CD4-positive, alpha-beta T cell treated with Interleukin-21 for 1 hour (primary cell): ENCODE results near the gene TNFRSF1B.

ENCODE experiments used
- DNase-seq: peaks from one replicate; pipeline ENCODE4 v3.0.0-alpha.2; 2020

TNFRSF1B gene

DNA sequence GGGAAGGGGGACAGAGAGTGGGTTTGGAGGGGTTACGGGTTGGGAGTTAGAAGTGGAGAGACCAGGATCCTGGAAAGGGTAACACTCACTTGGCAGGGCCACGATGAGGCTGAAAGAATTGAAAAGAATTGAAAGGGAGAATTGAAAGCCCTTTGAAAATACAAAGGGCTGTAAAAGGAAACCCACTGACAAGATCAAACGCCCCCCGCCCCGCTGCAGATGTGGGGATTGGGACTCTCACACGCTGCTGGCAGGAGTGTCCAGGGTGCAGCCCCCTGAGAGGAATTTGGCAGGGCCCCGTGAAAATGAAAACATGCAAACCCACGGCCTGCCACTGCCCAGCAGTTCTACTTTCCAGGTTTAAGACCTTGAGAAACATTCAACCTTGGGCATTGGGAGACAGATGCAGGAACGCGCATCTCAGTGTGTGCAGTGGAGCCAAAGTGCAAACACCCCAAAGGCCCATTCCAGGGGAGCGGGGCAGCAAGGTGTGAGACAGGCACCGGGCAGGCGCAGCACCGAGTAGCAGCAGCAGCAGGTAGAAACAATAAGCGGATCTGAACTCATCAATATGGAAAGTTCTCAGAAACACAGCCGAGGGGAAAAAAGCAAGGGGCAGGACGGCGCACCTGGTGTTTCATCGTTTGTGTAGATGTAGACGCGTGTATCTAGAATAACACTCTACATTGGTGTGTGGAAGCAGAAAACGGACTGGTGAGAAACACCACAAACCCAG, 8.3 kb upstream of the TNFRSF1B start:
- DNase-seq: no peak

DNA sequence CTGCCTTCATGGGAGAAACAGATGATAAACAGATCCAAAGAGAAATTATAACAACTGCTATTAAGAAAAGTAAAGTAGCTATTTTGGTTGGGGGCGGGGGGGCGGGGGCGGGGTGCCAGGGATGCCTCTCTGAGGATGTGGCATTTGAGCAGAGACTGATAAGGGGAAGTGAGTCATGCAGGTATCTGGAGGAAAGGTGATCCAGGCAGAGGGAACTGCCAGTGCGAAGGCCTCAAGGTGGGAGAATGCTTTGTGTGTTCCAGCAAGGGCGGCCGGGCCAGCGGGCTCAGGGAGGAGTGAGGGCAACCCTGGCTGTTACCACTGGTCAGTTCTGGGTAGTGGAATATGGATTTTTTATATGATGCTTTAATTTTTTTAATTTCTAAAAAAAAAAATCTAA, 7.0 kb upstream of the TNFRSF1B start:
- DNase-seq: peak; percentile 66

DNA sequence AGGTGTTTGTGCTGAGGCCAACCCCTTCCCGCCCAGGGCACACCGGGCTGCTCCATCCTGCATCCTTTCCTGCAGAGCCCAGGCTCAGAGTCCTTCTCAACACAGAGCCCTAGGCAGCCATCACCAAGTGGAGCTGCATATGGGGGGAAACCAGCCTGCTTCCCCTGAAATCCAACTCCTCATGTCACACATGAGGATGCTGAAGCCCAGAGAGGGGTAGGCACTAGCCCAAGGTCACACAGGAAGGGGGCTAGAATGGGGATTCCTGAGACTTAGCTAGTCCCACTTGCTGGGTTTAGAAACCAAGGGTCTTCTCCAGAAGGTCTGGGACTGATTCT, 5.5 kb upstream of the TNFRSF1B start:
- DNase-seq: no peak

DNA sequence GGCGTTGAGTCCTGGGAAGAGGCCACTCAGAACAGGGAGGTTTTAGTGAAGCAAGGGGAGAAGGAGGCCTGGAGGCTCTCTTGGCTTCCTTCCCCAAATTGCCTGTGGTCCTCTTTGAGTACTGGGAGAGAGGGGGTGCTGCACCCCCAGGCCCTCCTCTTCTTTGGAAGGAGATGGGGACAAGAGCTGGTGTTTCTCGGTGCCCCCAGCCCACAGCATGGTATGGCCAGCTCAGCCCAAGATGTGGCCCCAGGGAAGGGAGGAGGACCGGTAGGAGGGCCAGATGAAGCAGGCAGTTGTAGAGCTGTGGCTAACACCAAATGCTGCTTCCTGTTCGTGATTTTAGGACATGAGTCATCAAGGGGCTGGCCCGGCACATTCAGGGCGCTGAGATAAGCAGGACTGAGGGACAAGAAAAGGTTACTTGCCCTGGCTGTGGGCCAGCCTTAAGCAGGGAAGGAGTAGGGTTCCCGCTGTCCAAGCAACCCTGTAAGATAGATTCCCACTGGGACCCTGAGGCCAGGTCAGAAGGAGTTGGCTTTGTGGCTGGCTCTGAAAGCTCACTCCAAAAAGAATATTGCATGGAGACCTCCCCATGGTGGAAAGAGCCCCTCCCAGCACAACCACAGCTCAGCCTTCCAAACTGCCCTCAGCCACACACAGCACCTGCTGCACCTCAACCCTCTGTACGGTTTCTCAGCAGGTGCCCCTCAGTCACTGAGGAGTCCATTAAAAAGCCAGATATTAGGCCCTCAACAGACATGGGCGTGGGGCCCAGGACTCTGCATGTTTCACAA, 4.9 kb upstream of the TNFRSF1B start:
- peak; percentile 83 for DNase-seq

DNA sequence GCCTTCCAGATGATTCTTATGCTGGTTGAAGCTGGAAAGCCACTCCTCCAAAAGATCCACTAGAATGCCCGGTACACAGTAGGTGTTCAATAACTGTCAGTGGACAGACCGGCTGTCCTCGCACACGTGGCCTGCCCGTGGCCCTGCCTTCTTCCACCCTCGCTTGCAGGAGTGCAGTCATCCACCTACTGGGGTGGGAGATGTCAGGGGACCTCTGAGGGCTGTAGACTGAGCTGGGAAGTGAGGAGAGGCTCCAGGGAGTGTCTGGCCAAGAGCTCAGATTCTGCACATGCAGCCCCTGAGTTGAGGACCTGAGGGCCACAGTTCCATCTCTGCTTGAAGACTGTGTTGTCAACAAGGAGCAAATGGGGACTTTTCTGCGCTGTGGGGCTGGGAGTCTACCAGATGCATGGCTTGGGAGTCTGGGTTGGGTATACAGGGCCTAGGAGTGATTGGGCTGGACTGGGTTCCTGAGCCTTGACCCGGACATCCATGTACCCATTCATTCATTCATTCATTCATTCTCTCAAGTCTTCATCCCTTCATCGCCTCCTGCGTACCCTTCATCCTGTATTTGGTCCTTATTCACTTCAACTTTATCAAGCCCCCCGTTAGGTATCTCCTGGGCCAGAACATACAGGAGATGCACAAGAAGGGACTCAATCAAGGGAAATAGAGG, 4.2 kb upstream of the TNFRSF1B start:
- DNase-seq: no peak

DNA sequence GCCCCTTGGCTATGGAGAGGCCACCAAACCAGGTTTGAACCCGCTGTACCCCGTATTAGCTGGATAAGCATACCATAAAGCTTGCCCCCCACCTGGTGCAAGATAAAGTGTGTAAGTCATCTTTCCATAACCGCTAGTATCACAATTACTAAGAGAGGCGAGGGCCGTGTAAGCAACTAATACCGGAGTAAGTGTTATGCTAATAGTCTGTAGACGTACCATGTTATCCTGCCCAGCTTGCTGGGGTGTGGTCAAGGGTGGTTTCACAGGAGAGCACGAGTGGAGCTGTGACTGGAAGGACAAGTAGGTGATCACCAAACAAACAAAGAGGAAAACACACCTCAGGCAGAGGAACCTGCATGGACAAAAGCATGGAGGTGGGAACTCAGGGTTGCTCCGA, 3.6 kb upstream of the TNFRSF1B start:
- no peak for DNase-seq

DNA sequence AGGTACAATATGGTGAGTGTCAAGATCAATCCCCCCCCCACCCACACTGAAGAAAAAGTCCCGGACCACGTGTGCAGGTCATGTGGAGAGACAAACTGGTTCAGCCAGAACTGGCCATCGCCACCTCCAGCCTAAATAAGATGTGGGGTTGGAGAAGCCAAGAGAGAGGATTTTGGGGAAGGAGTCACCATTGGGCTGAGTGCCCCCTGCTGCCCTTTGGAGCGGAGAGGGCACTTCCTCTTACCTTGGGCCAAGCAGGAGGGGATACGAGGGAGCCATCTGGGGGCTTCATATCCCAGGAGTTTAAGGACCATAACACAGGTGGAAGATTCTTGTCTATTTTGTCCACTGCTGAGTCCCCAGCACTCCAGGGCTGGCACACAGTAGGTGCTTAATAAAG, 2.6 kb upstream of the TNFRSF1B start:
- DNase-seq: no peak

DNA sequence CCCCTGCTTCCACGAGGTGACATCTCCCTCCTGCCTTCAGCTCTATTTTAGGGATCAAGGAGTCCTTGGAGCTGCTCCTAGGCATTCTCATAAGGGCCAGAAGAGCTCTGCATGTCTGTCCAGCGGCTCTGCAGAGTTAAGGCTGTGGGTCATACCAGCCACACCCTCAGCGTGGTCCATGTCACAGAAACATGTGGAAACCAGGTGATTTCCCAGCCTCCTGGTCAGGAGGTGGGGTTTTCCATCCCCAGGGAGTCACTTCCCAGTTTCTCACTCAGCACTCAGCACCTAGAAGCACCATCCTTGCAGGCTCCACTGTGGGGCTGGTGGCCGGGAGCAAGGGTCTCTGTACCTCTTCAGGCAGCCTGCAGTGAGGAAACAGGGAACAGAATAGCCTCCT, 1.4 kb upstream of the TNFRSF1B start:
- DNase-seq: no peak

DNA sequence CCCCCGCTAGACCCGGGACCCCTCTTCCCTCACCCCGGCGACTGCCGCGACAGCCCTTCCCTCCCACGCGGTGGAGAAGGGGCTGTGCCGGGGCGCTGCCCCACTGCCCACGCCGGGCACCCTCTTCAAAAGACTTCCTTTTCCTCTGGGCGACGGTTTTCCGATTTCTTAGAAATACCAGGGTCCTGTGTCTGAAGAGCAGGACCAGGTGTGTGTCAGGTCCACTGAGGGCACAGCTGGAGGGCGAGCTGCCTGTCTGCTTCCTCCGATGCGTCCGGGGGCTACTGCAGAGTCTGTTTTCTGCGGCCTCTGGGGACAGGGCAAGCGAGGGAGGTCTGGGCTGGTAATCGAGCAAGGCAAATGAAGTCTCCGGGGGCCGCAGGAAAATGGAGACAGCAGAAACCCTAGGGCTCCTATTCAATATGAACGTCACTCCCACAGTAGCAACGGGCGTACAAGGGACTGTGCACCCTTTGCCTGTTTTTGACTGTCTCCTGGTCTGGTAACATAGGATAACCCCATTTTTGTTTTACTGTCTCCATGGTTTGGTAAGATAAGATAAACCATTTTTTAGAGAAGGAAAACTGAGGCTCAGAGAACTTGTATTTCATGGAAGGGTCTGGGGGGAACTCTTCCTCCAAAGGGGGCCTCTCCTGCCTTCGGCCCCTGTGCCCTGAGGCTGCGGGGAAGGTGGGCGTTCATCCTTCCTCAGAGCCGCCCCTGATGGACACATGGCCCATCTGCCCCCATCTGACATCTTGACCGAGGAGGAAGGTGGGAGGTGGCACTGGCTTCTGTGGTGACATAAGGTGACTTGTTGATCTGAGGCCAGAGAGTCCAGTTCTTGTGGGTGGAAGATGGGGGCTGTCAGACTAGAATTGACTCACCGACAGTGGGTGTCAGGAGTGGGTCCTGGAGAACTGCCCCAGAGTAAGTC, 970 bp downstream of the TNFRSF1B start:
- DNase-seq: no peak

DNA sequence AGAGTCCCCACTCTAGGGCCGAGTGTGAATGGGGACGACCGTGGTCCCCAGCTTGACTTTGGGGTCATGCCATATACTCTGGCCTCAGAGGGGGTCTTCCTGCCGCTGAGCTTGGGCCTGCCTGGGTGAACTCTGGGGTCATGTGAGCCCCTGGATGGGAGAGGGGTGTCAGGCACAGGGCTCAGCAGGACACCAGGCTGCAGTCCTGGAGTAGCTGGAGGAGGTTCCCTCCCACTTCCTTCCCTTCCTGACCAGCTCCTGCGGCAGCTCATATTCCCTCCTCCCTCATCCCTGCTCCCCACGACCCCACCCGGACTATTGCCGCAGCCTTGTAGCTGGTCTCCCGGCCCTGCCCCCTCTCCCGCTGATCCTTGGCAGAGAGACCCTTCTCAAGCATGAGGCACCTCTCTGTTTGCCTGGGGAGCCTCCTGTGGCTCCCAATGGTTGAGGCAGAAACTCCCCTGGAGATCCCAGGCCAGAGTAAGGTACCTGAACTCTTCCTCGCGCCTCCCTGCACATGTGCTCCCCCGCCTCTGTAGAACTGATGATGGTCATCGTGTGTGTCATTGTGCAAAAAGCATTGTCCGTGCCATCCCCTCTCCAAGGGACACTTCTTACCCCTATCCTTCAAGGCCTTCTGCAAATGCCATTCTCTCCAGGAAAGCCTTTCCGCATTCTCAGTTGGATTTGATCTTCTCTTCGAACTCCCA, 1.8 kb downstream of the TNFRSF1B start:
- no peak for DNase-seq

DNA sequence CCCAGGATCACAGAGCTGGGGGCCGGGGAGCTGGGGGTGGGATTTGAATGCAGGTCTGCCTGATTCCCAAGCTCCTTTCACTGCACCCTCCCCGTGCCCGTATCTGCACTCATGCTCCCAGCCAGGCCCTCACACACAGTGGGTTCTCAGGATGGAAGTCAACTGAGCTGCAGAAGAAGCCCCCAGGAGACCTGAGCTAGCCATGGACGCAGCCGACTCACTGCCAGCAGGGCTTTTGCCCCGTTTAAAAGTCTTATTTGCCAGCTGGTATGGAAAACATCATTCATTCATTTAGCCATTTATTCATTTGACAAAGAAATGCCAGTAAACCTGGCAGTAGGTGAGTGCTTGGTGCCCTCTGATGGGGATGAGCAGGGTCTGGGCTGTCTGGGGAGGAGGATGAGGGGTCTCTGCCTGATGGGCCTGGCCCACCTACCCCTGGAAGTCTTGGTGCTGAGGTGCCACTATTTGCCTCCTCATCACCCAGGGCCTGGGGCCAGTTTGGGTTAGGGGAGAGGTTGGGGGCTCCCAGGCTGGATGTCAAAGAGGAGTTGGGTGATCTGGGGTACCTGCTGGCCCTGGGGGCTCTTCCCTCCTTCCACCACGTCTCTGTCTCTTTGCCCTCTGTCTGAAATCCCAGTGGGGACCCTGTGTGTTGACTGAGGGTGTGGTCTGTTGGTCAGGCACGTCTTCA, 2.8 kb downstream of the TNFRSF1B start:
- no peak for DNase-seq

DNA sequence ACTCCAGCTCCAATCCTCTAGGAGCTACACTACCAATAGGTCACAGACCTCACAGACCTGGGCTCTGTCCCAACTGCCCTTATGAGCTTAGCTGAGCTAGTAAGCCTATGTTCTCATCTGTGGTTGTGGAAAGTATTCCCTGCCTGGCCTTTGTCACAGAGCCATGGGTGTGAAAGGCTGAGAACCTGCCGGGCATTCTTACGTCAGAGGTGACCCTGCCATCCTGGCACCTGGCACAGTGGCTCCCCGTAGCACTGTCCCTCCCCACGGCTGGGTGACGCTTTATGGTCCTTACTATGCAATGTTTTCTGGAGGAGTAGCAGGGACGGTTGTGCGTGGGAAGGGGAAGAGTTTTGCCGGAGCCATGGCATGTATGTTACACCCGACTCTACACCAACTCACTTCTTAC, 3.5 kb downstream of the TNFRSF1B start:
- no peak for DNase-seq

DNA sequence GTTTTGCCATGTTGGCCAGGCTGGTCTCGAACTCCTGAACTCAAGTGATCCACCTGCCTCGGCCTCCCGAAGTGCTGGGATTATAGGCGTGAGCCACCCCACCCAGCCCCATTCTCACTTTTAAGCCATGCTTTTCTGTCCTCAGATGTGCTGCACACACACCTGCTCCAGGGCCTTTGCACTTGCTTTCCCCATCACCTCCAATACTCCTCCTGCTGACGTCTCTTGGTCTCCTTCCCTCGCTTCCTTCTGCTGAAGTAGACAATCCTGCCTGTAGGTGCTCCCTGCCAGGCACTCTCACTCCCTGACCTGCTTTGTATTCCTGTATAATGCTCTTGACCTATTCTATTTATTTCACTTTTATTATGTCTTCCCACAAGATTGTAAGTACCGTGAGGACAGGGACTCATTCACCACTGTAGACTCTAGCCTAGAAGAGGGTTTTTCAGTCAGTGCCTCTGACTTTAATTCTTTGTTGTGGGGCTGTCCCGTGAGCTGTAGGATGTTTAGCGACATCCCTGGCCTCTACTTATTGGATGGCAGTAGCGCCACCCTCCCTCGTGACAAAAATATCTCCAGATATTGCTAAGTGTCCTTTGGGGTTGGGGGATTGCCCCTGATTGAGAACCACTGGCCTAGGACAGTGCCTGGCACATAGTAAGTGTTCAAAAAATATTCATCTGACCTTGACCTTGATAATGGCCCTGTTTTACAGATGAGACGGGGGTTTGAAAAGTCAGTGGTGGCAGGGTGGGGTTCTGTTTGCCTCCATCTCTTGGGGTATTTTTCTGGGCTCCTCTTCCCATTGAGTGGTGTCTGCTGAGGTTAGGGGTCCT, 4.6 kb downstream of the TNFRSF1B start:
- DNase-seq: peak; percentile 76

DNA sequence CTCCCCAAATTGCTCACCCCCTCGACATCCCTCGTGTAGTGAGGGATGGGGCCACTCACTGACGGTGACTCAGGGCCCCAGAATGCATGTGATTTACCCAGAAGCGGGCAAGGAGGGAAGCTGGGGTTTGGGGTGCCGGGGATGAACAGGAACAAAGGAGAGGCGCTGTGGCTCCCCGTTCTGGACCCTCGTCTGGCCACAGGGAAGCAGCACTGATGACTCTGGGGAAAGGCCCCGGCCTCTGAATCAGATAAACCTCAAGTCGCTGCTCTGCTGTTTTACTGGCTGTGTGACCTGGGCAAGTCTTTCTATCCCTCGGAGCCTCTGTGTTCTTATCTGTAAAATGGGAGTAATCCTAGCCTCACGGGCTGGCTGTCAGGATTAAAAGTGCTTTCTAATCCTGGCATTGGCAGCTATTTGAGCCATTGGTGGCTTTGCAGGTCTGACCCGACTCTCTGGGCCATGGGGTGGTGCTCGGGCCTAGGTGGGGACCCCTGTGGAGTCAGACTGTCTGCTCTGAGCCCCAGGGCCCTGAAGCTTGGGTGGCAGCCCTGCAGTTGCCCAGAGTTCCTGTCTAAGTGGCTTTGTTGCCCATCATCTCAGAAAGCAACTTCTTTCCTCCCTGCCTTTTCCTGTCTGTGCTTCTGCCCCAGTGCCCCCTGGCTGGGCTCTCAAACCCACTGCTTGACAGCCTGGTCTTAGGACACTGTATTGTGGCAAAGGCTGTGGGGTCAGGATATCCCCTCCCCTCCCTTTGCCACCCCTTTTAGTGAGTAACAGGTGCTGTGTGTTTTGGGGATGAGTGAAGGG, 5.5 kb downstream of the TNFRSF1B start:
- peak; percentile 59 for DNase-seq

DNA sequence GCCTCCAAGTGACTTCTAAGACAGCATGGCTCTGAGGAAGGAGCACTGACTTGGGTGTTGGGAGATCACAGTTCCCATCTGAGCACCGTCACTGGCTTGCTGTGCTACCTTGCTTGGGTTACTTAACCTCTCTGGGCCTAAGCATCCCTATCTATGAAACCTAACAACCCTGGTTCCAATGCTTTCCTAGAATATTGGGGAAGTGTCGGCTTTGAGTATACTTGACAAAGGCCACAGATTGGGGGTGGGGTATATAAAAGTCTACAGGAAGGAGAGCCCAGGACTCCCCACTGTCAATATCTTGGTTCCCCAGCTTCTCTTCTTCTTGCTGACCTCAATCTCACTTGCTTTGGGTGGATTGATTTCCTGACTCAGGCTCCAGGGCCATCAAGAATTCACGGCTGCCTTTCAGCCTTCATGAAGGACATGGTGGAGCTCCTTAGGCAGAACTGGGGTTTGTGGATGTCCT, 6.3 kb downstream of the TNFRSF1B start:
- no peak for DNase-seq

DNA sequence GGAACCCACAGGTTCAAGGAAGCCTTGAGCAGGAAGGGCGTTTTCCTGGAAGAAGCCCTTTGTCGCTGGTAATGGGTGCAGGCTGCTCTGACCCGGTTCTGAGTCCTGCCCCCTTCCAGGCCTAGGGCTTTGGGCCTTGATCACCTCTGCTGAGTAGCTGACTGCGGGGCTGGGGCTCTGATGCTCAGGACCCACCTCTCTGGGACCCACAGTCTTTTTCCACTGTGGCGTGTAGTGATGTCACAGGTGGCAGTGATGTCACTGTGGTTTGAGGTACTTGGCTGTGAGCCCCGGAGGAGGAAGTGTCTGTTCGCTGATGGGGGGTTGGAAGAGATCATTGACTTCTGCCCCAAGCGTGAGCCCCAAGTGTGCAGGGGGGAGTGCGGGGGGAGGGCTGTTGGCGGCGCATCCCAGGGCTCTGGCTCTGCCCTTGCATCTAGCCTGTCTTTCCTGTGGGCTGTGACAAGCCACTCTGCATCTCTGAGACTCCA, 6.9 kb downstream of the TNFRSF1B start:
- peak; percentile 96 for DNase-seq

DNA sequence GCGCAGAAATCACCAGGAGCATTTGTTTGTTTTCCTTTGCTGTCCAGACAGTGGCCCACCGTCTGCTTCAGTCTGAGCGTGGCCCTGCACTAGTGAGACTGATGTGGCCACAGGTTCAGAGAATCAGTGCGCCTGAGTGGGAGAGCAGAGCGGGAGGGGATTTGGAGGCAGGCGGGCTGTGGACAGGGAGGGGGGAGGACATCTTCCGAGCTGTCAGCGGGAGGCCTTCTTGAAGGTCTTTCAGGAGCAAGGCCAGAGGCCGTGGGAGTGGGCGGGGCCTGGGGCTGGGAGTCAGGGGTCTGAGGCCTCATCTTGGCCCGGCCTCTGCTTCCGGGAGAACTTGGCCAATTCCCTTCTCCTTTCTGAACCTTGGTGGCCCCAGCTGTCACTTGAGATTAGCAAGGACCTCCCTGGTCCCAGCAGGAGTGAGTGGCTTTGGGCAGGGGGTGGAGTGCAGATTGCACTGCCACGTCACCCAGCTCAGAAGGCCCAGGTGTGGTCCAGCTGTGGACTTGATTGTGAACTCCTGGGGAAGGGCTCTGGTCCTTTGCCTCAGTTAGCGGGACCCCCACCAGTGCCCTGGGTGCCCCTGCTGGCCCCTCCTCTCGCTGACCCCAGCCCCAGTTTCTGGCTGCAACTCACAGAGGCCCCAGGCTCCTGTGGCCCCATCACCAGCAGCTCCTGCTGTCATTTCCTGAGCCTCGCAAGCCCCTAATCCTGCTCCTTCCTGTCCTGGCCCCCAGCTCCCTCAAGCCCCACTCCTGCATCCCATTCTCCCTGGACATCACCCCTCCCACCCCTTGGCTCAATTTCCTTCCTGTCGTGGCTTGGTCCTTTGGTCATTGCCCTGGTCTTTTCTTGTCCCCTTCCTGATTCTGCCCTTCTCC, 8.4 kb downstream of the TNFRSF1B start:
- no peak for DNase-seq
